Placental pericyte (primary cell): ENCODE data around the gene UBTD2. TPM values are rescaled to one million over a fixed set of nuclear protein-coding genes. Genes with fewer than 3 reads are reported as not detected.

Experiments used
- small RNA-seq: library from RNA; depleted of rRNA; stranded (forward); fragments of <200 nt; gene quantifications from one replicate; pipeline ENCODE3, GENCODE V24; 2012; ENCODE audit warnings: low replicate concordance
- total RNA-seq: library from RNA; depleted of rRNA; stranded (reverse); fragments of >200 nt; gene quantifications from 2 replicates; pipeline ENCODE4 v1.2.3, GENCODE V29; 2012

UBTD2 gene, protein sequence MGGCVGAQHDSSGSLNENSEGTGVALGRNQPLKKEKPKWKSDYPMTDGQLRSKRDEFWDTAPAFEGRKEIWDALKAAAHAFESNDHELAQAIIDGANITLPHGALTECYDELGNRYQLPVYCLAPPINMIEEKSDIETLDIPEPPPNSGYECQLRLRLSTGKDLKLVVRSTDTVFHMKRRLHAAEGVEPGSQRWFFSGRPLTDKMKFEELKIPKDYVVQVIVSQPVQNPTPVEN
- 21.0 and 30.1 TPM in 2 replicates for total RNA-seq

GRCh38 chr5:172283020-172283861 is at the start of gene UBTD2:
Gene UBTD2 (minus strand): TSS chr5:172283764. CDS start chr5:172283665, 99 bp downstream.

GRCh38 chr5:172193872-172194271 is 89.7 kb downstream of the UBTD2 start, which contains the start of gene EFCAB9:
Gene EFCAB9 (plus strand): TSS chr5:172194172. CDS start chr5:172194173, 1 bp downstream.

GRCh38 chr5:172188033-172188892 is 95.3 kb downstream of the UBTD2 start, which contains the start of gene STK10:
Gene STK10 (minus strand): TSS chr5:172188224. CDS start chr5:172188042, 182 bp downstream.

Small RNAs within 50 kb of the gene (small RNA-seq; reads per million reads assigned to genes)
- not detected for gene RF00191

Other genes with a start within 250 kb of the UBTD2 start
- gene STK10, start 95.5 kb downstream of the UBTD2 start, total RNA-seq = 28.2 and 46.8 TPM in 2 replicates
- not detected in 2 replicates for gene EFCAB9, start 89.6 kb downstream of the UBTD2 start, total RNA-seq
- gene SH3PXD2B, start 170.8 kb upstream of the UBTD2 start, total RNA-seq = 39.6 and 41.8 TPM in 2 replicates